Transverse colon (tissue), 3 donors: ENCODE measurements around the gene STAB2.

Experiments used
- POLR2A ChIP-seq: fragments of 450-650 bp; IDR thresholded peaks from one replicate; pipeline ENCODE4 v1.6.1; 2016; ENCODE audit warnings: antibody characterized with exemption, mild to moderate bottlenecking, moderate library complexity
- POLR2AphosphoS5 ChIP-seq, 3 donors: sonication (generic); formaldehyde crosslinking; IDR thresholded peaks; one replicate each; pipeline ENCODE4 v1.6.1; 2016; ENCODE audit warnings: antibody characterized with exemption in 3 of 3

DNA sequence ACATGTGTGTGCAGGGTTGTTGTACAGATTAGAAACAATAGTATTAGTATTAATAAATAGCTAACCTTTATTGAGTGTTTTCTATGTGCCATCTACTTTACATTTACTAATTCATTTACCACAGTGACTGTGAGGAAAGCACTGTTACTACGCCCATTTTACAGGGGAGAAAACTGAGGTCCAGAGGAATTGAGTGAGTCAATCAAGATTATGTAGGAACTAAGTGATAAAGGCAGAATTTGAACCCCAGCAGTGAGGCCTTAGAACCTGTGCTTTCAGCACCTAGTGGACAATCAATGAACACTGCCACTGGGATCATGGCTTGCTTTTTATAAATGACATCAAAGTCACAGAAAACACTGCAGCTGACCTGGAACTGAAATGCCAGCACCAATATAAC lies 225.7 kb downstream of the STAB2 start:
- TF ChIP-seq POLR2A (no peak), POLR2AphosphoS5 (IDR thresholded peaks at IDR 0.05) (no peak)
